Karpas-422 (cell line): ENCODE results near the gene DPF3. TPM values are rescaled to one million over a fixed set of nuclear protein-coding genes. Genes with fewer than 3 reads are reported as not detected.

Experiments used
- DNase-seq: peaks from one replicate; pipeline ENCODE4 v3.0.0-alpha.2; 2015
- H2AFZ ChIP-seq: fragments of 200-600 bp; sonication (generic); 2 replicates; pipeline ENCODE4 v1.6.1; 2014; ENCODE audit warnings: antibody characterized with exemption, low read length, mixed read lengths
- H3K27ac ChIP-seq: fragments of 200-600 bp; sonication (generic); 2 replicates; pipeline ENCODE4 v1.5.1; 2014; ENCODE audit warnings: mild to moderate bottlenecking, low read length, moderate library complexity
- H3K27me3 ChIP-seq: fragments of 200-600 bp; sonication (generic); 2 replicates; pipeline ENCODE4 v1.6.1; 2014; ENCODE audit warnings: low read length, mixed read lengths
- H3K36me3 ChIP-seq: fragments of 200-600 bp; sonication (generic); 2 replicates; pipeline ENCODE4 v1.6.1; 2014; ENCODE audit warnings: low read length, mixed read lengths; ENCODE audit not compliant: insufficient read depth
- H3K4me1 ChIP-seq: fragments of 200-600 bp; sonication (generic); 2 replicates; pipeline ENCODE4 v1.6.1; 2014; ENCODE audit warnings: mild to moderate bottlenecking, low read length, mixed read lengths
- H3K4me2 ChIP-seq: fragments of 200-600 bp; sonication (generic); 2 replicates; pipeline ENCODE4 v1.6.1; 2014; ENCODE audit warnings: low read length, low read depth, mild to moderate bottlenecking; ENCODE audit not compliant: poor library complexity, severe bottlenecking
- H3K4me3 ChIP-seq: fragments of 200-600 bp; sonication (generic); 2 replicates; pipeline ENCODE4 v1.5.1; 2014; ENCODE audit warnings: mild to moderate bottlenecking, antibody characterized with exemption, low read length, mixed read lengths
- H3K79me2 ChIP-seq: fragments of 200-600 bp; sonication (generic); 2 replicates; pipeline ENCODE4 v1.6.1; 2014; ENCODE audit warnings: mild to moderate bottlenecking, low read length, mixed read lengths
- H3K9ac ChIP-seq: fragments of 200-600 bp; sonication (generic); 2 replicates; pipeline ENCODE4 v1.6.0; 2014; ENCODE audit warnings: low read length
- H3K9me2 ChIP-seq: fragments of 200-600 bp; sonication (generic), shearing (Covaris generic); replicated peaks from 2 replicates; pipeline ENCODE4 v1.6.0; 2014; ENCODE audit warnings: mild to moderate bottlenecking, low read length, moderate library complexity; ENCODE audit not compliant: insufficient read depth
- H3K9me3 ChIP-seq: fragments of 300-700, 200-600 bp; sonication (generic); 2 replicates; pipeline ENCODE4 v1.6.1; 2014; ENCODE audit warnings: low read length, mixed read lengths
- H4K20me1 ChIP-seq: fragments of 200-600 bp; sonication (generic); 2 replicates; pipeline ENCODE4 v1.6.1; 2014; ENCODE audit warnings: mild to moderate bottlenecking, antibody characterized with exemption, low read length, low read depth; ENCODE audit not compliant: insufficient read depth
- total RNA-seq: library from RNA; depleted of rRNA; stranded (reverse); fragments of >200 nt; shearing (Covaris generic); gene quantifications from 2 replicates; pipeline ENCODE4 v1.2.3, GENCODE V29; 2014; ENCODE audit warnings: low replicate concordance

Gene DPF3
- total RNA-seq, 1 experiment from 2014 or later = 3.1 TPM

DNA sequence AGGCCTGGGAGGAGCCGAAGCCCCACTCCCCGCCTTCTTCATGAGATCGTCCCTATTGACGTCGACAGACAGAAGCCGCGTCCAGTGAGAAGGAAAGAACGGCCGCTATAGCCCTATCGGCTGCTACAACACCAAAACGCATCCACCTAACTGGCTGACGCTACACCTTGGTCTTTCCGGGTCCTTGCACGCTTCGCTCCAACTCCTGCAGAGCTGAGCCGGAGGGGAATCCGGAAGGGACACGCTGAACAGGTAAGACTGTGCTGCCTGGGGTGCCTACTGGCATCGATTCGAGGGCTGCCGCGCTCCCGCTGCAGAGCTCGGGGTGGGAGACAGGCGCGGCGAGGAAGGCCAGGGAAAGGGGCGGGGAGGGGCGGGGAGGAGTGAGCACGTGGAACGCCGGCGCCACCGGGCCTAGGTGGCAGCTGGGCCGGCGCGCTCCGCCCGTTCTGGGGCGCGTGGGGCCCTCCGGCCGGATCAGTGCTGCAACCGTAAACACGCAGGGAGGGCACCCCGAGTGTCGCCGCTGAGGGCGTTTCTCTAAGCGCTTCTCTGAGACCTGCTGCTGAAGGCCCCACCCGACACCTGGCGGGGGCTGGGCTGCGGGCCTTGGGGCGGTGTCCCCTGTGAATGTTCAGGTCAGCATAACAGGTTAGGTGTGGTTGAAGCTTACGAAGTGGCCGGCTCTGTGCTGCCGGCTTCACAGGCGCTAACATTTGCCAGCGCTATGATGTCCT, 32.6 kb upstream of the DPF3 start, which contains the start of gene DCAF4:
DCAF4 (plus strand) TSS at position 173 of the 737 bp plus-strand sequence. CDS start 11,515 bp downstream, outside the sequence.
- H3K36me3 ChIP-seq = 0 out of 2 replicates have a peak, but pooled peaks cover 3% of the 10 kb centered on the region
- peak within 1 kb of the TSS; percentile 84 for H2AFZ ChIP-seq
- no peaks in the 10 kb centered on the region for H3K9me3 ChIP-seq
- peak within 1 kb of the TSS; percentile 71 for H3K27ac ChIP-seq
- H4K20me1 ChIP-seq = no peaks in the 10 kb centered on the region
- H3K4me1 ChIP-seq = peaks cover 20% of the 10 kb centered on the region
- H3K9ac ChIP-seq = peak within 1 kb of the TSS; percentile 83
- H3K9me2 ChIP-seq = no peaks in the 10 kb centered on the region
- H3K27me3 ChIP-seq = no peaks in the 10 kb centered on the region
- DNase-seq = peak; percentile 100
- H3K79me2 ChIP-seq = peaks cover 40% of the 10 kb centered on the region
- H3K4me3 ChIP-seq = peak within 1 kb of the TSS; percentile 89
- H3K4me2 ChIP-seq = peak within 1 kb of the TSS; percentile 96

DNA sequence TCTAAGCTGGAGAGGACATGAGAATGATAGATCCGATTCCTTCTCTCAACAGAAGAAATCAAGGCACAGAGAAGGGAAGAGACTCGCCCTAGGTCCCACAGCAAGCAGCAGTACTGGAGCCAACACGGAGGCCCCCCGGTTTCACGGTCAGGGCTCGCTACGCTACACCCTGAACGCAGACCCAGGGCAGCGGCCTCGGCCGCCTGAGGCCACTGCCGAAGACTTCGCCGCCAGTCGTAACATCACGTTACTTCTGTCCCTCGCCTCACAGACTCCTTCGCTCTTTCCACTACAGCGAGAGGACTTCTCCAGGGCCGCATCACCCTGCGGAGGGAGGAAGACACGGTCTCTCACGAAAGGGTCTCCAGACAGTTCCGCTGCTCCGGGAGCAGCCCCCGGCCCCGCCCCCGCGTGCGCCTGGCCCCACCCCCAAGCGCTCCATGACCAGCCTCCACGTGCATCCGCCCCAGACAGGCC, 32.0 kb upstream of the DPF3 start:
- Histone ChIP-seq H3K27me3 (no peaks in the 10 kb centered on the region), H3K9me2 (no peaks in the 10 kb centered on the region), H3K4me3 (peak overlapping the region; percentile 89), H3K36me3 (0 out of 2 replicates have a peak, but pooled peaks cover 3% of the 10 kb centered on the region), H2AFZ (peak overlapping the region; percentile 76), H3K4me2 (peak overlapping the region; percentile 96), H3K4me1 (peaks cover 20% of the 10 kb centered on the region), H4K20me1 (no peaks in the 10 kb centered on the region), H3K9ac (peak overlapping the region; percentile 63), H3K27ac (no peak overlapping the region), H3K9me3 (no peaks in the 10 kb centered on the region), H3K79me2 (peaks cover 34% of the 10 kb centered on the region)
- no peak for DNase-seq

DNA sequence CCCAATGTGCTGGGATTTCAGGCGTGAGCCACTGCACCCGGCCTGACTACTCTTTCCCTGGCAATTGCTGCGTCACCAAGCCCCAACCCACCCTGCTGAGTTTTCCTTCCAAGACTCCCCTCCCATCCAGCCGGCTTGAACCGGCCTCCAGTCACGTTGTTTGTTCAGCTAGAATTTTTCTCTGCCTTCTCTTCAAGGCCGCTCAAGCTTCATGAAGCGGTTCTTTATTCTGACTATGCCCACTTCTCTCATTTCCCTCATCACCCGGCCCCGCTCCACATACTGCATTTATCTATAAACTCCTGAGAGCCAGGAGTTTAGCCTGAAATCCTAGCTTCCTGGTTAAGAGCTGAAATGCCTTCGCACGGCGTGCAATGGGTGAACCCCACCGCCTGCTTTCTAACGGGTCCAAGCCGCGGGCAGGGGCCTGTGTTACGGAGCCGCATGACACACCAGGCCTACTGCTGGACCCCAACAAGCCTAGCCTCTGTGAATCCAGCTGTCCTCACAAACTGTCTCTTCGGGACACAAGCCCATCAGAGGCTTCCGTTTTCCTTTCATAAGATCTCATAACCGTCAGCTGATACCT, 31.4 kb upstream of the DPF3 start:
- peak overlapping the region; percentile 76 for H2AFZ ChIP-seq

DNA sequence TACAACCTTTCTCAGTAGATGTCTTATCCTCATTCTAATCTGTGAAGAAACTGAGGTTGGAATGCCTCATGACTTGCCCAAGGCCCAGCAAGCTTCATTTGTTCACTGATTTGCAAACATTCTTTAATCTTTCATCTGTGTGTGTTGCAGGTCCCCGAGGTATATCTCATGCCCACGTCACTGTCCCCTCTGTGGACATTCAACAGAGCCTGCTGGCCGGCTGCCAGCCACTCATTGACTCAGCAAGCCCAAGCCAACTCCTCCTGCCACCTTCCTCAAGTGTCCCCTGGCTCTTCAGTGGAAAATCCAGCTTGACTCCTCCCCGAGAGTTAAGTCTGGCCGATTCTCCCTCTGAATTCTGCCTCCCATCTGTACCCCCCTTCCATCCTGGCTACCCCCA, 30.4 kb upstream of the DPF3 start:
- Histone ChIP-seq H3K9me3 (no peaks in the 10 kb centered on the region), H3K9ac (no peak overlapping the region), H3K27ac (no peak overlapping the region), H3K4me1 (peaks cover 14% of the 10 kb centered on the region), H3K4me3 (no peak overlapping the region), H3K4me2 (no peak overlapping the region), H3K27me3 (no peaks in the 10 kb centered on the region), H3K36me3 (0 out of 2 replicates have a peak, but pooled peaks cover 3% of the 10 kb centered on the region), H4K20me1 (no peaks in the 10 kb centered on the region), H3K79me2 (peaks cover 19% of the 10 kb centered on the region), H2AFZ (no peak overlapping the region), H3K9me2 (no peaks in the 10 kb centered on the region)
- no peak for DNase-seq

More for the DNA sequence above, 31.4 kb upstream of the DPF3 start:
- Histone ChIP-seq H3K4me2 (peak overlapping the region; percentile 96), H3K9me3 (no peaks in the 10 kb centered on the region), H4K20me1 (no peaks in the 10 kb centered on the region), H3K4me1 (peaks cover 14% of the 10 kb centered on the region), H3K9ac (peak overlapping the region; percentile 63), H3K79me2 (peaks cover 28% of the 10 kb centered on the region), H3K27ac (no peak overlapping the region), H3K4me3 (peak overlapping the region; percentile 89; the same call in 1 of the 2 replicates), H3K36me3 (0 out of 2 replicates have a peak, but pooled peaks cover 3% of the 10 kb centered on the region), H3K27me3 (no peaks in the 10 kb centered on the region), H3K9me2 (no peaks in the 10 kb centered on the region)
- DNase-seq = no peak

DNA sequence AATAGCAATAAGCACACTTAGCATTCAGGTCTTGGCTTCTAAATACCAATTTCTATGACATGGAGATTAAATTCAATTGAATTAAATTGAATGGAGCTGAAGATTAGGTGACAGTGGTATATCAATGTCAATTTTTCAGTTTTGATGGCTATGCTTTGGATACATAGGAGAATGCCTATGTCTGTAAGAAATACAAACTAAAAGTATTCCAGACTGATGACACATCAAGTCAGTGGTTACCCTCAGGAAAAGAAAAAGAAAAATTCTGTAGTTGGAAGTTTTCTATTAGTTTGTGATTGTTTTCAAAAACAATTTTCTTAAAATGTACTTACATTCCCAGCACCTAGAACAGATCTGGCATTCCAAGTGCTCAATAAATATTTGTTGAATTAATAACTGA, 27.5 kb upstream of the DPF3 start:
- H3K27me3 ChIP-seq = no peaks in the 10 kb centered on the region
- no peak for DNase-seq
- no peak overlapping the region for H3K9ac ChIP-seq
- H3K4me2 ChIP-seq = no peak overlapping the region
- H4K20me1 ChIP-seq = no peaks in the 10 kb centered on the region
- H3K9me3 ChIP-seq = no peaks in the 10 kb centered on the region
- H3K27ac ChIP-seq = no peak overlapping the region
- peaks cover 7% of the 10 kb centered on the region for H3K4me1 ChIP-seq
- H3K9me2 ChIP-seq = no peaks in the 10 kb centered on the region
- no peak overlapping the region for H2AFZ ChIP-seq
- H3K79me2 ChIP-seq = no peaks in the 10 kb centered on the region
- no peak overlapping the region for H3K4me3 ChIP-seq
- no peaks in the 10 kb centered on the region for H3K36me3 ChIP-seq

DNA sequence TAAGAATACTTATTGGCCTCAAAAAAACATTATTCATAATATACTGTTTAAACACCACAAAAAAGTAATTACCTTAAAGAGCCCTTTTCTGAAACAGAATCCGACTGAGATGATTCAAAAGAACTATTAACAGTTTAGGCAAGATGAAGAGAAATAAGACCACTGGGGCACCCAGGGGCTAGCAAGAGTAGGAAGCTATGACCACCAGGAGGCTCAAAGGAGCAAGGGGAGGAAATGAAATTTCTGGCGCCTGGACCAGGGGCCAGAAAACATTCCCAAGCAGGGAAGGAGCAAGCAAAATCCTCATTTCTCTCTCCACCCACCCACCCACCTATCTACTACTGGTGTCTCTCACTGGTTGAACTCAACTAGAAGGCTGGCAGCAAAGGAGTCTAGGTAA, 26.1 kb upstream of the DPF3 start:
- no peak overlapping the region for H3K27ac ChIP-seq
- H3K9ac ChIP-seq = no peak overlapping the region
- no peak overlapping the region for H3K4me3 ChIP-seq

DNA sequence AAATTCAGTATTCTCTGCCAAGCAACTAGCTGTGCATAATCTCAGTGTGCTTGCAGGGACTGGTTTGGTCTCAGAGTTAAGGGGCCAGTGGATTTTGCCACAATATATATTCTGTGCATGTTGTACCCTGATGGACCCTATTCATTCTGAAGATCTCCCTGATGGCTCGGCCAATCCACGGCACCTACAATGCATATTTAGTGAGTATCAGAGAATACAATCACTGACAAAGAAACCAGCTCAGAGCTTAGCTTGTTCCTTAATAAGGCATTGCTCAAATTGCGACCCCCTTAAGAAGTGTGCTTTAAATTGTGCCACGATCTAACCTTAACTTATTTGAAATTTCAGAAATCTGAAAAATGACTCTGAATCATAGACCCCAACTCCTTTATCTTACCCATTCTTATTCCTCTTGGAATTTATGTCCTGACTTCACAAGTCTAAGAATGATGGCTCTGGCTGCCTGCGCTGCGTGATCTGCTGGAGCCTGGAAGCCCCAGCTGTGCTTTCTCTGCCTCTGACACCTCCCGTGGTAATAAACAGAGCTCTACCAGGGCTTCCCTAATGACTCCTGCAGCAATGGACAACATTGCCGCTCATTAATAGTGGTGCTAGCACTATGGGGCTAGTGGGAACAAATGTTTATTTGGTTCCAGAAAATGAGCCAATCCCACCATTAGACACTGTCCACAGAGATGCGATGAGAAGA, 23.3 kb upstream of the DPF3 start:
- H3K9ac ChIP-seq = no peak overlapping the region
- DNase-seq = no peak
- H3K27me3 ChIP-seq = no peaks in the 10 kb centered on the region; the same call in 1 of the 2 replicates
- H4K20me1 ChIP-seq = no peaks in the 10 kb centered on the region
- H3K4me3 ChIP-seq = no peak overlapping the region
- no peaks in the 10 kb centered on the region for H3K9me2 ChIP-seq
- H2AFZ ChIP-seq = no peak overlapping the region
- no peak overlapping the region for H3K4me2 ChIP-seq
- no peaks in the 10 kb centered on the region for H3K36me3 ChIP-seq
- no peaks in the 10 kb centered on the region for H3K4me1 ChIP-seq
- H3K9me3 ChIP-seq = no peaks in the 10 kb centered on the region
- H3K79me2 ChIP-seq = no peaks in the 10 kb centered on the region
- no peak overlapping the region for H3K27ac ChIP-seq

More for the DNA sequence above, 26.1 kb upstream of the DPF3 start:
- no peaks in the 10 kb centered on the region for H3K36me3 ChIP-seq
- DNase-seq = no peak
- H3K79me2 ChIP-seq = no peaks in the 10 kb centered on the region
- no peak overlapping the region for H3K4me2 ChIP-seq
- no peaks in the 10 kb centered on the region for H3K4me1 ChIP-seq
- no peaks in the 10 kb centered on the region for H4K20me1 ChIP-seq
- H3K9me3 ChIP-seq = no peaks in the 10 kb centered on the region
- H3K9me2 ChIP-seq = no peaks in the 10 kb centered on the region
- H3K27me3 ChIP-seq = no peaks in the 10 kb centered on the region
- no peak overlapping the region for H2AFZ ChIP-seq

DNA sequence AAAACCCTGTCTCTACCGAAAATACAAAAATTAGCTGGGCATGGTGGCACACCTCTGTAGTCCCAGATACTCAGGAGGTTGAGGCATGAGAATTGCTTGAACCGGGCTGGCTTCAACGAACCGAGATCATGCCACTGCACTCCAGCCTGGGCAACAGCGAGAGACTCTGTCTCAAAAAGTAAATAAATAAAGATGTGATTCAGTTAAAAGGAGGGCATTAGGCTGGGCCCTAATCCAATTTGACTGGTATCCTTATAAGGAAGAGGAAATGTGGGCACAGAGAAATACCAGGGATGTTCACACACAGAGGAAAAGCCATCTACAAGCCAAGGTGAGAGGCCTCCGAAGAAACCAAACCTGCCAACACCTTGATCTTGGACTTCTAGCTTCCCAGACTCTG, 22.3 kb upstream of the DPF3 start:
- Histone ChIP-seq H3K9me3 (no peaks in the 10 kb centered on the region), H3K4me3 (no peak overlapping the region), H3K27me3 (no peaks in the 10 kb centered on the region; the same call in 1 of the 2 replicates), H3K4me1 (no peaks in the 10 kb centered on the region), H3K9ac (no peak overlapping the region), H3K36me3 (no peaks in the 10 kb centered on the region), H3K9me2 (no peaks in the 10 kb centered on the region), H2AFZ (no peak overlapping the region), H3K4me2 (no peak overlapping the region), H4K20me1 (no peaks in the 10 kb centered on the region), H3K79me2 (no peaks in the 10 kb centered on the region), H3K27ac (no peak overlapping the region)
- no peak for DNase-seq
